Neural cell (in vitro differentiated cells): ENCODE measurements around the gene TMEM119.

Experiments used
- POLR2AphosphoS5 ChIP-seq: IDR thresholded peaks from 2 replicates; pipeline ENCODE4 v1.6.1; 2012
- TAF1 ChIP-seq: IDR thresholded peaks from 2 replicates; pipeline ENCODE4 v1.6.1; 2012; ENCODE audit warnings: low read depth

DNA sequence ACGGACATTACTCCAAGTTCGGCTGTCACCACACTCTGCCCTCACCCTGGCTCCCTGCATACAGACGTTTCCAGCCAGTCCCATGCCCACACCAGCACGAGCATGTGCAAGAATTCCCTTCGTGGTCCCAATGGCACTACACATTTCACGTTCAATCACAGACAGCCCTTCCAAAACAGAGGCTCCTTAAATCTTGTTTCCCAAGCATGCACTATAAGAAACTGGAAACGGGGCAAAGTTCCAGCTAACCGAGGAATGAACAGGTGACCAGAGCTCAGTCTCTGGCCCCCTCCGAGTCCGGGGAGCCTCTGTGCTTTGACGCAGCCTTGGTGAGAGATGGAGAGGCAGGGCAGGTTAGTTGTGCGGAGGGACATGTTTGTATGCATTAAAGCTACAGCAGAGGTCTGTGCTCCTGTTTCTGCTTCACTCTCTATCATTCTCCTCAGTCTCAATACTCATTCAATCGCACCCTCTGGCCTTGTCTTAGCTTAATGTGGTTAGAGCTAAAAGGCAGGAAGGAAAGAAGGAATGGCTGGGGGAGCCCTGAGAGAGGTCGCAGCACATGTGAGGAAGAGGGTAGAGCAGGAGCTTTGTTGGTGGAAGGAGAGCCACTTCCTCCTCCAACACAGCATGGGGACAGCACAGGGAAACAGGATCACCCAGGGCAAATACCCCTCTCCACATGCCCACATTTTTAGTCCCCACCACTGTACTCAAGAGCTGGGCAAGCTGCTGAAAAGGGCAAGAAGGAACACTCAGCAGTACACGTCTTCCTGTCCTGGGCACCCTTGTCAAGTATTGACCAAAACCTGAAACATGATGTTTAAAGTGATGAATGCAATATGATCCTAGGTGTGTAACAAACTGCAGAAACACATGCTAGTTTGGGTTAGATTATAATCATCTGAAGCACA is 48.1 kb upstream of the TMEM119 start:
- TF ChIP-seq TAF1, result no peak
- TF ChIP-seq POLR2AphosphoS5, result no peak
